ENCODE results near the gene OGDH.

DNA sequence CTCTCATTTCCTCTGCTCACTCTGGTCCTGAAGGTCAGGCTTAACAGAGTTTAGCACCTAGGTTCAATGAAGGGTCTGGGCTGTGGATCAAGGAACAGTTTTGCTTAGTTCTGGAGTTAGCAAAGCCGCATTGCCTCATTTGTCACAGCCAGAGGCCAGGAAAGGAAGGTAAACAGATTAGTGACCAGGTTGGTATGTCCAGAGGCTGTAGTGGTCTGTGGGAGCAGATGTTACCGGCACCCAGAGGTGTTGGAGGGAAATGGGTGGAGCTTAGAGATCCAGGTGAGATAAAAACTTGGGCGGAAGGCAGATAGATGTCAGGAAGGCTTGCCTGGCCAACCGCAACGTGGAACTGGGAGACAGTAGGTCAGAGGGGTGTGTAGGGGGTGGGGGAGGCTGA lies 105.6 kb downstream of the OGDH start:
- TF ChIP-seq, protein P1, sequence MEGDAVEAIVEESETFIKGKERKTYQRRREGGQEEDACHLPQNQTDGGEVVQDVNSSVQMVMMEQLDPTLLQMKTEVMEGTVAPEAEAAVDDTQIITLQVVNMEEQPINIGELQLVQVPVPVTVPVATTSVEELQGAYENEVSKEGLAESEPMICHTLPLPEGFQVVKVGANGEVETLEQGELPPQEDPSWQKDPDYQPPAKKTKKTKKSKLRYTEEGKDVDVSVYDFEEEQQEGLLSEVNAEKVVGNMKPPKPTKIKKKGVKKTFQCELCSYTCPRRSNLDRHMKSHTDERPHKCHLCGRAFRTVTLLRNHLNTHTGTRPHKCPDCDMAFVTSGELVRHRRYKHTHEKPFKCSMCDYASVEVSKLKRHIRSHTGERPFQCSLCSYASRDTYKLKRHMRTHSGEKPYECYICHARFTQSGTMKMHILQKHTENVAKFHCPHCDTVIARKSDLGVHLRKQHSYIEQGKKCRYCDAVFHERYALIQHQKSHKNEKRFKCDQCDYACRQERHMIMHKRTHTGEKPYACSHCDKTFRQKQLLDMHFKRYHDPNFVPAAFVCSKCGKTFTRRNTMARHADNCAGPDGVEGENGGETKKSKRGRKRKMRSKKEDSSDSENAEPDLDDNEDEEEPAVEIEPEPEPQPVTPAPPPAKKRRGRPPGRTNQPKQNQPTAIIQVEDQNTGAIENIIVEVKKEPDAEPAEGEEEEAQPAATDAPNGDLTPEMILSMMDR (IDR thresholded peaks at IDR 0.05; ENCODE audit: insufficient read depth, low read depth, low read length), result no peak
- no peak for TF ChIP-seq EZH2 (IDR thresholded peaks at IDR 0.05; ENCODE audit: insufficient read depth, low read length)
